ENCODE data around the gene SLC22A15. TPM values are rescaled to one million over a fixed set of nuclear protein-coding genes. Genes with fewer than 3 reads are reported as not detected.

SLC22A15 gene
- total RNA-seq, 4 donors from 2014 or later, result 7.2 to 19.9 (median 8.8) TPM

DNA sequence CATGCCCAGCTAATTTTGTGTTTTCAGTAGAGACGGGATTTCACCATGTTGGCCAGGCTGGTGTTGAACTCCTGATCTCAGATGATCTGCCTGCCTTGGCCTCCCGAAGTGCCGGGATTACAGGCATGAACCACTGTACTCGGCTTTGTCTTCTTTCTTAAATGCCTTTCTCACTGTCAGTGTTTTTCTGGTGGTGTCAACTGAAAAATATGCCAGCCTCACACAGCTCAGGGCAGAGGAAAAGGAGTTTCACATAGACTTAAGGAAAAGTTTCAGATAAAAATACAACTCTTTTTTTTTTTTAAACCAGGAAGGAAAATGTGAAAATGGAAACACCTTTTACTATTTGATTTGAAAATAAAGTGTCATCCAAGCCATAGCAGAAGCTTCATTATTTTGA, 130.3 kb downstream of the SLC22A15 start:
- WGBS, result 91% methylated on average over 4 of the region's 4 CpGs
- H3K27me3 ChIP-seq, result no peaks in the 10 kb centered on the region
- TF ChIP-seq POLR2A (IDR thresholded peaks at IDR 0.05) (no peak), POLR2AphosphoS5 (IDR thresholded peaks at IDR 0.05) (no peak), CTCF (IDR thresholded peaks at IDR 0.05) (no peak), EP300 (IDR thresholded peaks at IDR 0.05) (no peak)
- H3K9me3 ChIP-seq, result no peaks in the 10 kb centered on the region
- peaks cover 16% of the 10 kb centered on the region for H3K4me1 ChIP-seq
- H3K36me3 ChIP-seq, result no peaks in the 10 kb centered on the region
- no peak overlapping the region for H3K27ac ChIP-seq
- H3K4me3 ChIP-seq, result no peak overlapping the region
- DNase-seq (ENCODE audit: low spot score in 2 of 2), result no peak

DNA sequence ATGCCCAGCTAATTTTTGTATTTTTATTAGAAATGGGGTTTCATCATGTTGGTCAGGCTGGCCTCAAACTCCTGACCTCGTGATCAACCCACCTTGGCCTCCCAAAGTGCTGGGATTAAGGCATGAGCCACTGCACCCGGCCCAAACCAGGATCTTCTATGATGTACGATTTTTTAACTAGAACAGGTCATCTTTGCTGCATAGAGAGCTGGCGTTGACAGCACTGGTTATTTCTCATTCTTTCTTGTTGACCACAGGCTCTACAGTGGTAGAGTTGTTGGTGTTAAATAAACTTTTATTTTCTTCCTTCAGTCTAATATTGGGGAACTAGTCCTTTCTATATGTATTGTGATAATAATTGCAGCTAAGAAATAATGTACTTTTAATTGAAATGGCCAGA, 131.1 kb downstream of the SLC22A15 start:
- no peaks in the 10 kb centered on the region for H3K27me3 ChIP-seq
- TF ChIP-seq CTCF (IDR thresholded peaks at IDR 0.05) (no peak), EP300 (IDR thresholded peaks at IDR 0.05) (no peak), POLR2A (IDR thresholded peaks at IDR 0.05) (no peak), POLR2AphosphoS5 (IDR thresholded peaks at IDR 0.05) (no peak)
- no peaks in the 10 kb centered on the region for H3K9me3 ChIP-seq
- no peak for DNase-seq (ENCODE audit: low spot score in 2 of 2)
- H3K36me3 ChIP-seq, result no peaks in the 10 kb centered on the region
- no peak overlapping the region for H3K4me3 ChIP-seq
- H3K4me1 ChIP-seq, result peaks cover 19% of the 10 kb centered on the region
- WGBS, result 89% methylated on average over 4 of the region's 4 CpGs
- H3K27ac ChIP-seq, result no peak overlapping the region

GRCh38 chr1:116110567-116111523, 134.5 kb downstream of the SLC22A15 start, which contains the start of gene MAB21L3:
TSS of gene MAB21L3 (plus strand) at chr1:116111399. CDS start at chr1:116112616, 1,217 bp downstream.
- DNase-seq (ENCODE audit: low spot score in 2 of 2), result no peak
- peak within 1 kb of the TSS; percentile 30 for H3K4me3 ChIP-seq
- no peaks in the 10 kb centered on the region for H3K9me3 ChIP-seq
- WGBS, result 45% methylated on average over 12 of the region's 12 CpGs
- H3K4me1 ChIP-seq, result peaks cover 28% of the 10 kb centered on the region
- TF ChIP-seq POLR2A (IDR thresholded peaks at IDR 0.05) (no peak), EP300 (IDR thresholded peaks at IDR 0.05) (no peak), CTCF (IDR thresholded peaks at IDR 0.05) (no peak), POLR2AphosphoS5 (IDR thresholded peaks at IDR 0.05) (no peak)
- H3K36me3 ChIP-seq, result no peaks in the 10 kb centered on the region
- peak within 1 kb of the TSS; percentile 78 for H3K27ac ChIP-seq
- no peaks in the 10 kb centered on the region for H3K27me3 ChIP-seq

GRCh38 chr1:116111524-116112021, 135.3 kb downstream of the SLC22A15 start:
- WGBS, result 32% methylated on average over 11 of the region's 11 CpGs
- Histone ChIP-seq H3K27ac (peak overlapping the region; percentile 78), H3K27me3 (no peaks in the 10 kb centered on the region), H3K4me3 (peak overlapping the region; percentile 30), H3K4me1 (peaks cover 28% of the 10 kb centered on the region), H3K9me3 (no peaks in the 10 kb centered on the region), H3K36me3 (no peaks in the 10 kb centered on the region)
- no peak for TF ChIP-seq POLR2A (IDR thresholded peaks at IDR 0.05)
- TF ChIP-seq CTCF (IDR thresholded peaks at IDR 0.05), result no peak
- no peak for TF ChIP-seq POLR2AphosphoS5 (IDR thresholded peaks at IDR 0.05)
- no peak for TF ChIP-seq EP300 (IDR thresholded peaks at IDR 0.05)
- DNase-seq (ENCODE audit: low spot score in 2 of 2), result no peak

All from suprapubic skin (tissue), 4 donors.